Stomach (tissue), 4 donors: ENCODE measurements around the gene HSCB.
A peak's percentile ranks its signal among the peaks of the same experiment; 100 is the strongest.

Experiments
- CTCF ChIP-seq, 7 experiments: fragments of 450-650 bp in 4 of 7; fragments of 200-600 bp in 3 of 7; sonication (generic) in 3 of 7; IDR thresholded peaks; one replicate each; pipeline ENCODE4 v1.5.1; 2016 to 2019; ENCODE audit warnings: antibody characterized with exemption in 7 of 7, control low read depth in 2 of 7, mild to moderate bottlenecking in 1 of 7
- POLR2A ChIP-seq, 4 donors: fragments of 450-650 bp; IDR thresholded peaks; one replicate each; pipeline ENCODE4 v1.6.1; 2016; ENCODE audit warnings: antibody characterized with exemption in 4 of 4, control low read depth in 2 of 4, mild to moderate bottlenecking in 1 of 4, moderate library complexity in 1 of 4
- POLR2AphosphoS5 ChIP-seq, 3 donors: sonication (generic); formaldehyde crosslinking; IDR thresholded peaks; one replicate each; pipeline ENCODE4 v1.6.1; 2016; ENCODE audit warnings: antibody characterized with exemption in 3 of 3

- TF ChIP-seq CTCF (IDR thresholded peaks at IDR 0.05), result no peak
- TF ChIP-seq POLR2A (IDR thresholded peaks at IDR 0.05), result peak in 1 of 4 donors; percentile 3
- peak in 1 of 3 donors; percentile 50 for TF ChIP-seq POLR2AphosphoS5 (IDR thresholded peaks at IDR 0.05)
Measured at GRCh38 chr22:28801845-28802594, 60.2 kb downstream of the HSCB start.
